NCI-H1436 (cell line): ENCODE measurements around the gene TMA7B.

Experiments used
- DNase-seq: peaks from one replicate; lab custom pipeline; 2025; lab: John Stamatoyannopoulos, UW

Gene TMA7B

GRCh38 chr22:40001800-40002577 is 41.8 kb downstream of the TMA7B start:
- DNase-seq: no peak

- DNase-seq: no peak
These were observed 42.9 kb downstream of the TMA7B start for GRCh38 chr22:40002935-40003715.

- DNase-seq: no peak
These were observed 44.6 kb downstream of the TMA7B start for GRCh38 chr22:40004836-40005235.

- DNase-seq: no peak
These were observed 46.4 kb downstream of the TMA7B start for GRCh38 chr22:40006641-40007040.

- DNase-seq: no peak
These were observed 47.9 kb downstream of the TMA7B start for GRCh38 chr22:40007853-40008710.

- no peak for DNase-seq
These were observed 48.6 kb downstream of the TMA7B start for GRCh38 chr22:40008726-40009291.

- no peak for DNase-seq
These were observed 49.1 kb downstream of the TMA7B start for GRCh38 chr22:40009292-40009774.

- DNase-seq: peak; percentile 51
These were observed 49.9 kb downstream of the TMA7B start for GRCh38 chr22:40009951-40010671.

- DNase-seq: no peak
These were observed 50.5 kb downstream of the TMA7B start for GRCh38 chr22:40010746-40011145.
